Small intestine (tissue), 7 donors: ENCODE data around the gene KCNJ10. TPM values are rescaled to one million over a fixed set of nuclear protein-coding genes. Genes with fewer than 3 reads are reported as not detected.
A peak's percentile ranks its signal among the peaks of the same experiment; 100 is the strongest.

ENCODE experiments used
- DNase-seq, 2 donors: peaks; one replicate each; pipeline versions ENCODE4 v3.0.0 to v3.0.0-alpha.2; 2013
- FAIRE-seq: peaks from 2 replicates; lab custom pipeline; 2012; peaks lifted over from hg19 to GRCh38; lab: Jason Lieb, UNC
- H3K27ac ChIP-seq, 3 donors: one replicate each; pipeline ENCODE4 v1.5.1; 2013; ENCODE audit warnings: low read length in 2 of 3, mild to moderate bottlenecking in 2 of 3, control low read depth in 1 of 3, inconsistent platforms in 1 of 3, low read depth in 1 of 3, moderate library complexity in 1 of 3
- H3K27me3 ChIP-seq, 3 donors: one replicate each; pipeline ENCODE4 v1.6.1; 2013; ENCODE audit warnings: low read length in 3 of 3, inconsistent platforms in 1 of 3; ENCODE audit not compliant: control insufficient read depth in 3 of 3, insufficient read depth in 3 of 3
- H3K36me3 ChIP-seq, 3 donors: one replicate each; pipeline ENCODE4 v1.6.1; 2013; ENCODE audit warnings: low read length in 3 of 3, inconsistent platforms in 1 of 3, low read depth in 1 of 3, mild to moderate bottlenecking in 1 of 3, moderate library complexity in 1 of 3; ENCODE audit not compliant: control insufficient read depth in 3 of 3, insufficient read depth in 2 of 3
- H3K4me1 ChIP-seq, 3 donors: one replicate each; pipeline ENCODE4 v1.6.1; 2013; ENCODE audit warnings: low read length in 2 of 3, inconsistent platforms in 1 of 3, low read depth in 1 of 3, mild to moderate bottlenecking in 1 of 3, moderate library complexity in 1 of 3; ENCODE audit not compliant: control insufficient read depth in 3 of 3, insufficient read depth in 2 of 3
- H3K4me3 ChIP-seq, 3 donors: one replicate each; pipeline ENCODE4 v1.5.1; 2013; ENCODE audit warnings: low read length in 3 of 3, control low read depth in 1 of 3, inconsistent platforms in 1 of 3, low read depth in 1 of 3, mild to moderate bottlenecking in 1 of 3, moderate library complexity in 1 of 3
- H3K9me3 ChIP-seq, 2 donors: one replicate each; pipeline ENCODE4 v1.6.1; 2013; ENCODE audit warnings: low read depth in 1 of 2, low read length in 1 of 2; ENCODE audit not compliant: control insufficient read depth in 2 of 2, insufficient read depth in 1 of 2
- WGBS, 3 donors: extraction: QIAGEN DNeasy Blood & Tissue Kit; methylation state at CpG; one replicate each; pipeline ENCODE4 v1.1.7; 2013; 5-methylcytosine and 5-hydroxymethylcytosine counted together
- polyA plus RNA-seq, 4 donors: library from polyadenylated mRNA; stranded (reverse) in 3 of 4; unstranded in 1 of 4; fragments of 200-250 nt in 3 of 4; fragments of 120-200 nt in 1 of 4; gene quantifications; one replicate each; pipeline versions ENCODE4 v1.2.1 to v1.2.3, GENCODE V29; 2013
- donor health status: healthy with polysubstance abuse.
- donor health status: control.
- donor health status: control.
- donor health status: Bipolar disorder and iron deficiency.
- donor health status: healthy.

Gene KCNJ10
- polyA plus RNA-seq, 4 donors: 0.25 to 0.47 TPM; not detected in 2

- Histone ChIP-seq H3K36me3 (peaks cover 4 to 77% (median 6%) of the 10 kb centered on the region in 3 donors), H3K4me1 (peaks cover 11 to 40% (median 26%) of the 10 kb centered on the region in 3 donors), H3K4me3 (no peak overlapping the region), H3K9me3 (no peaks in the 10 kb centered on the region), H3K27me3 (no peaks in the 10 kb centered on the region), H3K27ac (no peak overlapping the region)
- DNase-seq: no peak
- 71 to 90% (median 76%) methylated on average over 29 to 32 of the region's 32 CpGs for WGBS, 3 donors
- FAIRE-seq: no peak
Measured at GRCh38 chr1:160092366-160093068, 22.6 kb upstream of the KCNJ10 start.

GRCh38 chr1:160091666-160092223 lies 21.8 kb upstream of the KCNJ10 start:
- Histone ChIP-seq H3K36me3 (peaks cover 4 to 81% (median 6%) of the 10 kb centered on the region in 3 donors), H3K4me1 (peaks cover 9 to 32% (median 22%) of the 10 kb centered on the region in 3 donors), H3K9me3 (no peaks in the 10 kb centered on the region), H3K27me3 (no peaks in the 10 kb centered on the region), H3K27ac (no peak overlapping the region), H3K4me3 (no peak overlapping the region)
- FAIRE-seq (no peak), DNase-seq (no peak)
- 93 to 99% (median 95%) methylated on average over 5 of the region's 5 CpGs for WGBS, 3 donors

GRCh38 chr1:160090760-160091159 lies 20.8 kb upstream of the KCNJ10 start:
- FAIRE-seq (no peak), DNase-seq (no peak)
- 93 to 98% (median 94%) methylated on average over 4 of the region's 4 CpGs for WGBS, 3 donors
- Histone ChIP-seq H3K4me1 (peaks cover 7 to 22% (median 16%) of the 10 kb centered on the region in 3 donors), H3K27ac (no peak overlapping the region), H3K9me3 (no peaks in the 10 kb centered on the region), H3K27me3 (no peaks in the 10 kb centered on the region), H3K4me3 (no peak overlapping the region), H3K36me3 (peaks cover 4 to 80% (median 6%) of the 10 kb centered on the region in 3 donors)

GRCh38 chr1:160089883-160090282 lies 19.9 kb upstream of the KCNJ10 start:
- DNase-seq (no peak), FAIRE-seq (no peak)
- Histone ChIP-seq H3K36me3 (peaks cover 4 to 75% (median 6%) of the 10 kb centered on the region in 3 donors), H3K27ac (no peak overlapping the region), H3K4me1 (peaks cover 7 to 14% (median 12%) of the 10 kb centered on the region in 3 donors), H3K27me3 (no peaks in the 10 kb centered on the region), H3K9me3 (no peaks in the 10 kb centered on the region), H3K4me3 (no peak overlapping the region)
- 92 to 97% (median 93%) methylated on average over 3 of the region's 3 CpGs for WGBS, 3 donors

GRCh38 chr1:160087118-160087662 lies 17.2 kb upstream of the KCNJ10 start:
- H3K4me1 ChIP-seq: no peaks in the 10 kb centered on the region
- peaks cover under 1 to 52% (median 6%) of the 10 kb centered on the region in 3 donors for H3K36me3 ChIP-seq
- no peak for FAIRE-seq
- 91 to 94% (median 91%) methylated on average over 12 of the region's 12 CpGs for WGBS, 3 donors
- H3K27ac ChIP-seq: no peak overlapping the region
- H3K27me3 ChIP-seq: peaks cover 0 to 21% (median 5%) of the 10 kb centered on the region in 3 donors
- DNase-seq: no peak
- no peaks in the 10 kb centered on the region for H3K9me3 ChIP-seq
- no peak overlapping the region for H3K4me3 ChIP-seq

- no peaks in the 10 kb centered on the region for H3K4me1 ChIP-seq
- H3K36me3 ChIP-seq: peaks cover 0 to 45% (median 6%) of the 10 kb centered on the region in 3 donors
- WGBS, 3 donors: 78 to 92% (median 90%) methylated on average over 5 of the region's 5 CpGs
- H3K9me3 ChIP-seq: no peaks in the 10 kb centered on the region
- H3K27me3 ChIP-seq: peaks cover under 1 to 28% (median 5%) of the 10 kb centered on the region in 3 donors
- no peak overlapping the region for H3K27ac ChIP-seq
- FAIRE-seq: no peak
- DNase-seq: no peak
- H3K4me3 ChIP-seq: no peak overlapping the region
Measured at GRCh38 chr1:160086456-160086892, 16.5 kb upstream of the KCNJ10 start.

- DNase-seq: peak; percentile 78 to 85
- WGBS, 3 donors: 49 to 54% (median 50%) methylated on average over 16 to 19 of the region's 19 CpGs
- H3K27me3 ChIP-seq: peaks cover 2 to 34% (median 7%) of the 10 kb centered on the region in 3 donors
- no peaks in the 10 kb centered on the region for H3K9me3 ChIP-seq
- H3K4me3 ChIP-seq: no peak overlapping the region
- no peak overlapping the region for H3K27ac ChIP-seq
- no peak for FAIRE-seq
- no peaks in the 10 kb centered on the region for H3K4me1 ChIP-seq
- H3K36me3 ChIP-seq: peaks cover 0 to 39% (median 5%) of the 10 kb centered on the region in 3 donors
Measured at GRCh38 chr1:160085686-160086455, 15.9 kb upstream of the KCNJ10 start.

GRCh38 chr1:160084771-160085321 lies 14.9 kb upstream of the KCNJ10 start:
- H3K27ac ChIP-seq: no peak overlapping the region
- DNase-seq: no peak
- H3K9me3 ChIP-seq: no peaks in the 10 kb centered on the region
- H3K4me3 ChIP-seq: no peak overlapping the region
- H3K36me3 ChIP-seq: peaks cover 0 to 28% (median 3%) of the 10 kb centered on the region in 3 donors
- WGBS, 3 donors: 86 to 88% (median 88%) methylated on average over 30 of the region's 30 CpGs
- FAIRE-seq: no peak
- peaks cover 2 to 44% (median 9%) of the 10 kb centered on the region in 3 donors for H3K27me3 ChIP-seq
- H3K4me1 ChIP-seq: no peaks in the 10 kb centered on the region
